Measurements from ENCODE around the gene CACNG3. TPM values are rescaled to one million over a fixed set of nuclear protein-coding genes. Genes with fewer than 3 reads are reported as not detected.

The CACNG3 gene
- total and polyA plus RNA-seq, 8 donors: 0.09 TPM; not detected in 7

DNA sequence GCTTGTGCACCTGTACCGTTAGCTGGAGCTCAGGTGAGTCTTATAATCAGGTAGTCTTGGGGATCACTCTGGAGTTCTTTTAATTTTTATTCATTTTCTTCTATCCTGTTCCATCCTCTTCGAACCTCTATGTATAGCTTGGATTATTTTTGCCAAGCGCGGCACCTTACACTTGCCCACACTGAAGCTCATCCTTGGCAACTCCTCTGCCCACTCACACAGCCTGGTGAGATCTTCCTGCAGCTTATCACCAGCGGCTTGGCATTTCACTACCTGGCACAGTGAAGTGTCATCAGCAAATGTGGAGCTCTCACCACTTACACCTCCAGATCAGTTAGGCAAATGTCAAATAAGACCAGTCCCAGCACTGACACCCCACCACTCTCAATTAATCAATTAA is 116.7 kb downstream of the CACNG3 start:
- Histone ChIP-seq H3K27ac (no peak overlapping the region), H3K4me1 (no peaks in the 10 kb centered on the region), H3K4me3 (no peak overlapping the region), H3K27me3 (no peaks in the 10 kb centered on the region), H3K9me3 (peaks cover 0 to 13% of the 10 kb centered on the region in 2 donors), H3K36me3 (no peaks in the 10 kb centered on the region)
- intact Hi-C loops (cut with DNase I): no loop called here
- TF ChIP-seq, protein P1, sequence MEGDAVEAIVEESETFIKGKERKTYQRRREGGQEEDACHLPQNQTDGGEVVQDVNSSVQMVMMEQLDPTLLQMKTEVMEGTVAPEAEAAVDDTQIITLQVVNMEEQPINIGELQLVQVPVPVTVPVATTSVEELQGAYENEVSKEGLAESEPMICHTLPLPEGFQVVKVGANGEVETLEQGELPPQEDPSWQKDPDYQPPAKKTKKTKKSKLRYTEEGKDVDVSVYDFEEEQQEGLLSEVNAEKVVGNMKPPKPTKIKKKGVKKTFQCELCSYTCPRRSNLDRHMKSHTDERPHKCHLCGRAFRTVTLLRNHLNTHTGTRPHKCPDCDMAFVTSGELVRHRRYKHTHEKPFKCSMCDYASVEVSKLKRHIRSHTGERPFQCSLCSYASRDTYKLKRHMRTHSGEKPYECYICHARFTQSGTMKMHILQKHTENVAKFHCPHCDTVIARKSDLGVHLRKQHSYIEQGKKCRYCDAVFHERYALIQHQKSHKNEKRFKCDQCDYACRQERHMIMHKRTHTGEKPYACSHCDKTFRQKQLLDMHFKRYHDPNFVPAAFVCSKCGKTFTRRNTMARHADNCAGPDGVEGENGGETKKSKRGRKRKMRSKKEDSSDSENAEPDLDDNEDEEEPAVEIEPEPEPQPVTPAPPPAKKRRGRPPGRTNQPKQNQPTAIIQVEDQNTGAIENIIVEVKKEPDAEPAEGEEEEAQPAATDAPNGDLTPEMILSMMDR (IDR thresholded peaks at IDR 0.05): no peak
- ATAC-seq: no peak
- no peak for DNase-seq

DNA sequence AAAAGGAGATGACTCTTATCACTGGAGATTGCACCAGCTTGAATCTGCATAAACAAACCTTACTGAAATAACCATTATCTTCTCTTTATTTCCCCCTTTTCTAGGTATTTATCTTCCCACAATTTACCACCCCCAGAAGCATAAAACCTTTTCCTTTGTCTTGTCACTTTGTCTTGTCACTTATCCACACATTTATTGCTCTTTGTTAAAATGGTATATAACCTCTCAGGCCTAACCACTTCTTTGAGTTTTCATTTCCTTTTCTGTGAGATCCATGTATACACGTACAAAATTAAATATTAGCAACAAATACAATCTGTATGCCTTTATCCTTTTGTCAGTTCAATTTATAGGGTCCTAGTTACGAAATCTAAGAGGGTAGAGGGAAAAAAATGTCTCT is 122.9 kb downstream of the CACNG3 start:
- intact Hi-C loops (cut with DNase I): no loop called here
- H3K4me3 ChIP-seq: no peak overlapping the region
- no peaks in the 10 kb centered on the region for H3K36me3 ChIP-seq
- no peaks in the 10 kb centered on the region for H3K4me1 ChIP-seq
- no peaks in the 10 kb centered on the region for H3K27me3 ChIP-seq
- peaks cover 0 to 52% of the 10 kb centered on the region in 2 donors for H3K9me3 ChIP-seq
- TF ChIP-seq, protein P1 (IDR thresholded peaks at IDR 0.05): no peak
- no peak for ATAC-seq
- no peak for DNase-seq
- H3K27ac ChIP-seq: no peak overlapping the region

DNA sequence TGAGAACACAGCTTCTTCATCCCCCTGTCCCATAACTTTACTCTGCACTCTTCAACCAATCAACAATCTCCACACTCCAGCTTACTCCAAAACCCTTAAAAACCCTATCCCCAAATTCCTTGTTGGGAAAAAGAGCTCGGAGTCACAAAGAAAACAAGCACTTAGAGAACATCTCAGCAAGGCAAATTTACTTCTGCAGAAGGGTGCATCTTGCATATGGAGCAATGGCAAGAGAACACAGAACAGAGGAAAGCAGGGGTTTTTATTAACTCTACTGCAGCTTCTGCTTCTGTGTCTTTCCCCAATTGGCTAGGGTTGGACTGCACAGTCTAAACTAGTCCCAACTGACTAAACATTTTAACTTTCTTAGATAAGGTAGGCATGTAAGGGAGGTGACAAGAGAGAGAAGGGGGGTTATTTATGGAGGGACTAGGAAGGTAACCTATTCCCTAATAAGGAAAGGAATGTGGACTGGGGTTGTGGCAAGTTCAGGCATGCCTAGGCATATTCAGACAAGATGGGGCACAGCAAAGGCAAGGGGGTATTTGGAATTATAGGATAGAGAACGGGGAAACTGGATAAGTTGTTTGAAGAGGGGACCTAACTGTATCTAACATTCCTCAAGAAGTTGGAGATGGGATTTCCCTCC is 125.5 kb downstream of the CACNG3 start:
- peaks cover 0 to 52% of the 10 kb centered on the region in 2 donors for H3K9me3 ChIP-seq
- intact Hi-C loops (cut with DNase I): no loop called here

DNA sequence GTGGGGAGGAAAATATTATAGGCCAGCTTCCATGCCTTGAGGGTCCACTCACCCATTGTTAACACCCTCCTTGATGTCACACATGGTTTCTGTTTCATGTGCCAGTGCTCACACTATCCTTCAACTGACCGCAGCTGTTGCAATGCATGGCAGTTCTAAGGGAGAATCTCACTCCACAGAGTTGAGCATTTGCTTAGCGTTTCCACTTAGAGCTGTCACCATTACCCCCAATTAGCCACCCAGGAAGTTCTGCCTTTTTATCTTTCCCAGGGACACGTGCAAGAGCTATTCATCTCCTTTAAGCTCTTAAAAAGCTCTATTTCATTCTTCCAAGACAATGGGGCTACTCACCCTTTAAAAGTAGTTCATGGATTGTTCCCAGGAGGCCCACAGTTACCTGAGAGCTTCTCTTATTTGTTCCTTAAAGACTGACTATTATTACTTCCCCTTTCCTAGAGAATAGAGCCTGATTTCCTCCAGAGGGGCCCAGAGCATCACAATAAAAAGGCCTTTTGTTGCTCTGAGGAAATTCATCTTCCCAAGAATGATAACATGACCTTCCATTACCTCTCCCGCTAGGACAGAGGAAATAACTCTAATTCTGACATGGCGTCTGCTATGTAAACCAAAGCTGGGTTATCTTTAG is 126.8 kb downstream of the CACNG3 start:
- no peaks in the 10 kb centered on the region for H3K27me3 ChIP-seq
- H3K4me1 ChIP-seq: no peaks in the 10 kb centered on the region
- TF ChIP-seq, protein P1 (IDR thresholded peaks at IDR 0.05): no peak
- H3K36me3 ChIP-seq: no peaks in the 10 kb centered on the region
- H3K4me3 ChIP-seq: no peak overlapping the region
- no peak overlapping the region for H3K27ac ChIP-seq
- peaks cover 0 to 44% of the 10 kb centered on the region in 2 donors for H3K9me3 ChIP-seq
- no peak for DNase-seq
- intact Hi-C loops (cut with DNase I): no loop called here
- no peak for ATAC-seq

More for the DNA sequence above, 125.5 kb downstream of the CACNG3 start:
- H3K27ac ChIP-seq: no peak overlapping the region
- no peak overlapping the region for H3K4me3 ChIP-seq
- H3K4me1 ChIP-seq: no peaks in the 10 kb centered on the region
- TF ChIP-seq, protein P1 (IDR thresholded peaks at IDR 0.05): no peak
- H3K36me3 ChIP-seq: no peaks in the 10 kb centered on the region
- no peaks in the 10 kb centered on the region for H3K27me3 ChIP-seq
- DNase-seq: no peak
- ATAC-seq: no peak

DNA sequence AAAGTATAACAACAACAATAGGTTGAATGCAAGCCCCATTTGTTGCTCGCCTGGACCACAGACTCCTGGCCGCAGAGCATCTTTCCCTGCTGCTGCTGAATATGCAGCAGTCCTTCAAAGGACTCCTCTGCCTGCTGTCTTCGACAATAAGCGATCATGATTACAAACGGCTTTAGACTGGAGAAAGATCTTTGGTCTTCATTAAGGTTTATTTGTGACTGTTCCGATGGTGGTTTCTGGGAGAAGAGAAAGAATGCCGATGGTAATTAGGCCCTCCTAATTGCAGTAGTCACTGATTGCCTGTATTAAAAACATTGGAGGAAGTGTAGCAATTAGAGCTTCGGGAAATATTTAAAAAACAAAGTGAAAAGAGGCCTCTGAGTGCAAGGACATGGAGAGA is 138.2 kb downstream of the CACNG3 start:
- Histone ChIP-seq H3K4me1 (no peaks in the 10 kb centered on the region), H3K9me3 (no peaks in the 10 kb centered on the region), H3K27ac (no peak overlapping the region), H3K27me3 (no peaks in the 10 kb centered on the region), H3K36me3 (no peaks in the 10 kb centered on the region), H3K4me3 (no peak overlapping the region)
- ATAC-seq (no peak), DNase-seq (no peak)
- TF ChIP-seq, protein P1 (IDR thresholded peaks at IDR 0.05): no peak
- intact Hi-C loops (cut with DNase I): no loop called here

Measured in left lung (tissue), 10 donors.